ENCODE measurements around the gene USP22.
A peak's percentile ranks its signal among the peaks of the same experiment; 100 is the strongest.

USP22 gene

DNA sequence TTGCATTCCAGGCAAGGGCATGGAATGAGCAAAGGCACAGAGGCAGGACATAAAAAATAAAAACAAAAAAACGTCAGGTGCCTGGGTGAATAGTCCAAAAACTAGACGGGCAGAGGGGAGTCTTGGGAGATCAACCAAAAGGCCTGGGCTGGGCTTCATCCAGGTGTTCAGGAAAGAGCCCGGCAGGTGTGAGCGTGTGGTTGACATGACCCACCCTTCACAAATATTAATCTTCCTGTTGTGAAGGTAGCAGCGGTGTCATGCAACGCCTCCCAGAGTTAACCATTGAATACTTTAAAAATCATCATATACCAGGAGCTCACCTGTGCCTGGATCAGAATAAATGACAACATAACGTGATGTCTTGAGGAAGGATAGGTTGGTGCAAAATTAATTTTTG lies 90.6 kb downstream of the USP22 start:
- Histone ChIP-seq H3K36me3 (ENCODE audit: low read depth) (no peaks in the 10 kb centered on the region), H3K9me3 (ENCODE audit: severe bottlenecking) (no peaks in the 10 kb centered on the region), H3K4me3 (ENCODE audit: severe bottlenecking) (no peak overlapping the region), H3K4me1 (ENCODE audit: insufficient read depth, poor library complexity, severe bottlenecking) (peaks cover 15% of the 10 kb centered on the region), H3K27me3 (ENCODE audit: insufficient read depth, poor library complexity, severe bottlenecking) (no peaks in the 10 kb centered on the region), H3K27ac (ENCODE audit: poor library complexity, severe bottlenecking) (no peak overlapping the region)
- ATAC-seq (ENCODE audit: low read depth) (peak; percentile 73), DNase-seq (ENCODE audit: low spot score) (no peak)
- TF ChIP-seq, protein P1, sequence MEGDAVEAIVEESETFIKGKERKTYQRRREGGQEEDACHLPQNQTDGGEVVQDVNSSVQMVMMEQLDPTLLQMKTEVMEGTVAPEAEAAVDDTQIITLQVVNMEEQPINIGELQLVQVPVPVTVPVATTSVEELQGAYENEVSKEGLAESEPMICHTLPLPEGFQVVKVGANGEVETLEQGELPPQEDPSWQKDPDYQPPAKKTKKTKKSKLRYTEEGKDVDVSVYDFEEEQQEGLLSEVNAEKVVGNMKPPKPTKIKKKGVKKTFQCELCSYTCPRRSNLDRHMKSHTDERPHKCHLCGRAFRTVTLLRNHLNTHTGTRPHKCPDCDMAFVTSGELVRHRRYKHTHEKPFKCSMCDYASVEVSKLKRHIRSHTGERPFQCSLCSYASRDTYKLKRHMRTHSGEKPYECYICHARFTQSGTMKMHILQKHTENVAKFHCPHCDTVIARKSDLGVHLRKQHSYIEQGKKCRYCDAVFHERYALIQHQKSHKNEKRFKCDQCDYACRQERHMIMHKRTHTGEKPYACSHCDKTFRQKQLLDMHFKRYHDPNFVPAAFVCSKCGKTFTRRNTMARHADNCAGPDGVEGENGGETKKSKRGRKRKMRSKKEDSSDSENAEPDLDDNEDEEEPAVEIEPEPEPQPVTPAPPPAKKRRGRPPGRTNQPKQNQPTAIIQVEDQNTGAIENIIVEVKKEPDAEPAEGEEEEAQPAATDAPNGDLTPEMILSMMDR (IDR thresholded peaks at IDR 0.05; ENCODE audit: poor library complexity, severe bottlenecking): no peak

All from RWPE2 (cell line).